IPS DF 4.7 (cell line): ENCODE data around the gene FAM111B.

Experiments
- DNase-seq: peaks from one replicate; pipeline ENCODE4 v3.0.0-alpha.2; 2013; ENCODE audit warnings: low spot score; ENCODE audit errors: extremely low read depth

FAM111B gene

DNA sequence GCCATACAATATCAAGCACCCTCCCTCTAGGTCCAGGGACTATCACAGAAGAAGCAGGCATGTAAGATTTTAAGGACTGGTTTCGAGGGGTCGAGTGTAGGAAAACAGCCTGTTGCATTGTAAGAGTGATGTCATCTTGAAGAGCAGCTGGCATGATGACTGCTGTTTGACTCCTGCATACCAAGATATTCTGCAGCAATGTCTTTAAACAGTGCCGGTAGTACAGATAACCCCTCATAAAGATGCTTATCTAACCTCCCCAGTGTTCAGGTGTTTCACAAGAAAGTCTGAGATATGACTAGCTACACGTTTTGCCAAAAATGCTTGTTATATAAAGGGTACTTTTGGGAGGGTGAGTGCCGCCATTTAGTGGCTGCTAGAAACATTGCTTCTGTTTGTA lies 47.6 kb downstream of the FAM111B start:
- DNase-seq: no peak

DNA sequence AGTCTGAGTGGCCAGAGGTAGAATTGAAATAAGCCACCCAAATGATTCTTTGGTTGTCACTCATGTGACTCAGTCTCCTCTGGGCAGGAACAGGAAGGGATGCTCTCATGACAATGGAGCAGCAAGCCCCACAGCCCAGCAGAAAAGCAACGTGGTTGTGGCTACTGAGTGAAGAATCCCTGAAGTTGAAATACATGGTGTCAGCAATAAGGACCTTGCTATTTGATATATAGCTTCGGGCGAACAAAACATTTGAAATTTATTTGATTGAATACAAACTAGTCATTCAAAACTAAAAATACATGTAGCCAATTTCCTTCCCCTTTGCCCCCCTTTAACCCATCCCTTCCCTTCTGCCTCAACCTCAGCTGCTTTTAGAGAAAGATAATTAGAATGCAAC lies 50.4 kb downstream of the FAM111B start:
- no peak for DNase-seq

DNA sequence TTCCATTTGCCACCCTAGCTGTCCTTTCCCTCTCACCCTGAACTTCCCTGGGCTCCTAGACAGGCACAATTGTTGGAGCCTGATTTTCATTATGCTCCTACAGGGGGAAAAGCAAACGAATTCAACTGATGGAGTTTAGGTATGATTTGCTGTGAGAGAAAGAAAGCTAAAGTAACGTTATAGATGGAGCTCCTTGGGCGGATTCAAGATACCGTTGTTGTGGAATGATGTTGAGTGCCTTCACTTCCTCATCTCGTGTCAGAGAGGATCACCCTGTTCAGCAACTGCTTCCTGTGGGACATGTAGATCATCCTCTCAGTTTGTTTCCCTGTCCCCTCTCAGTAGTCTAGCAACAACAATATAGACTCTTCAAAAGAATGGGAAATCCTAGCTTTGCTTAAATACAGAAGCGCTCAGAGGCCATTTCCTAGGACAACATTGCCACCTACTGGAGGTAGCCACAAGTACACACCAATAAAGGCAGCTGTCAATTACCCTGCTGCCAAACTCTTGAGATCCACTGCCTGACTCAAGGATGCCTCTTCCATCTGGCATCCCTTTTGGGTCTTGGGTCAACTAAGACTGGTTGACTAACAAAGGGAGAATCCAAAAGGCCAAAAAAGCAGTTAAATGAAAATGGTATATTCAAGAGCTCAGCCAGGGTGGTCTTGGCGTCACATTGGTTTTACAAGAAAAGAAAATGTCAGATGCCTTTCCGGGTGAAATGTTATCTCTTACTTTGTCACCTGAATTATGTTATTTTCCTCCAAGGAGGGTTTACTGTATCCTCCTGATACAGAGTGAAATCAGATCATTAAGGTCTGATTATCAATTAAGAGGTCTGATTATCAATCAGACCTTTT lies 51.4 kb downstream of the FAM111B start:
- DNase-seq: no peak

DNA sequence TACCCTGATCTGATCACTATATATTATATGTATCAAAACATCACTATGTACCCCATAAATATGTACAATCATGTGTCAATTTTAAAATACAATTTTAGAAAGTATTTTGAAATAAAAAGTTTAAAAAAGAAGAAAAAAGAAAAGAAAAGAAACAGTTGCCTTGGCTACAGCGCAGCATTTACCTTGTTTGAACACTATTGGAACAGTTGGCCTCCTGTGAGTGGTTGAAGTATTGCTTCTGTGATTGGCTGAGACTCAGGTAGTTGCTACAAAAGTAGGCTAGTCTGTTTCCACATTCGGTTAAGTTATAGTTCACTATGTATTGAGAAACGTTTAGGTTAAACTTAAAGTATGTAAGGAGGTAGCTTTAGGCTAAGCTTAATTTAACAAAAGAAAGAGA lies 57.0 kb downstream of the FAM111B start:
- no peak for DNase-seq

DNA sequence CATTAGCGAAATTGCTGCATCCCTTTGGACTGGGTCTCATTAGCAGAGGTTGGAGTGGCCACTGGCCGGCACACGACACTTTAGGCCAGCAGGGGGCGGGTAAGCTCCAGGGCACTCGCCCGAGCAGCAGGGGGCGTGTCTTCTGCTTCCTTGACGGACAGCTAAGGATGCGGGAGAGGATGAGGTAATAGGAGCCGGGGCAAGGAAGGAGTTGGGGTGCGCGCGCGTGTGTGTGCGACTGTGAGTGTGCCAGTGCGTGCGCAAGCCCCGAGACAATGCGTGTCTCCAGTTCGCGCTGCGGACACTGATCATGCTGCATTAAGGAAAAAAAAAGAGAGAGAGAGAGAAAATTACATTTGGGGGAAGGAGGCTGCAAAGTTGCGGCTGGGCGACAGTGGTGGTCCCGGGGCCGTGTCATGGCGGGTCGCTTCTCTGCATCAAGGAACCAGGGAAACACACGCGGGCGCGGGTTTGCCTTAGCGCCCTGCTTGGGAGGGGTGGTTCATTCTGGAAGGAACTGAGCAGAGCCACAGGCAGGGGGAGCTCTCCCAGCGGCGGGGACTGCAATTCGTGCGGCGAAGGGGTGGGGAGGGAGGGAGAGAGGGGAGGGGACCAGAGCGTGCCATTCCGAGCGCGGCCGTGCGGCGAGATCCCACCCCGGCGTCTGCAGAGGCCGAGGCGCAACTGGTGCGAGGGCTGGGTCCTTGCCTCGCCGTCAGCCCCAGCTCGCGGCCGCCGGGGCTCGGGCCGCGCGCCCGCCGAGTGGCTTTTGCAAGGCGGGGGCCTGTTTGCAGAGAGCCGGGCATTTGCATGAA lies 64.7 kb downstream of the FAM111B start, which contains the start of gene DTX4:
Gene DTX4 (plus strand): TSS at position 625 of the 815 bp plus-strand sequence. CDS start 464 bp downstream, outside the sequence.
- no peak for DNase-seq

DNA sequence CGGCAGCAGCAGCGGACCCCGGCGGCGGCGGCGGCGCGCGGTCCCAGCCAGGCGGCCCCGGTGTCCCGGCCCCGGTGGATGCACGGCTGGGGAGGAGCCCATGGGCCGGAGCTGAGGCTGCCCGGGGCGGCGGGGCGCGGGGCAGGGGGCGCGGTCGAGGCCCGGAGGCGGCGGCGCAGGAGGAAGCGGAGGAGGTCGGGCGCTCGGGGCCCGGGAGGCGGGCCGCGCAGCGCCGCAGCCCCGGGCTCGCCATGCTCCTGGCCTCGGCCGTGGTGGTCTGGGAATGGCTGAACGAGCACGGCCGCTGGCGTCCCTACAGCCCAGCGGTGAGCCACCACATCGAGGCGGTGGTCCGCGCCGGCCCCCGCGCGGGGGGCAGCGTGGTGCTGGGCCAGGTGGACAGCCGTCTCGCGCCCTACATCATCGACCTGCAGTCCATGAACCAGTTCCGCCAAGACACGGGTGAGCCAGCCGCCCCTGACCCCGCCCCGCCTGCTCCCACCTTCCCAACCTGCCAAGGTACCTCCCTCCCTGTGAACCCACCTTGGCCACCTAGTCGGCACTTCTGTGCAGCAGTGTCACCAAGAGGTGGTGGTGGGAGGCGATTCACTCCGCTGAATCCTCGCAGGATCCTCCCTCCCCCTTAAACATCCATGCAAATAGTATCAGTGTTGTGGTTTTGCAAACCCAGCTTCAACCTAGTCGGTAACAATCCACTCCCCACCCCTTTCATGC lies 65.5 kb downstream of the FAM111B start:
- DNase-seq: no peak

DNA sequence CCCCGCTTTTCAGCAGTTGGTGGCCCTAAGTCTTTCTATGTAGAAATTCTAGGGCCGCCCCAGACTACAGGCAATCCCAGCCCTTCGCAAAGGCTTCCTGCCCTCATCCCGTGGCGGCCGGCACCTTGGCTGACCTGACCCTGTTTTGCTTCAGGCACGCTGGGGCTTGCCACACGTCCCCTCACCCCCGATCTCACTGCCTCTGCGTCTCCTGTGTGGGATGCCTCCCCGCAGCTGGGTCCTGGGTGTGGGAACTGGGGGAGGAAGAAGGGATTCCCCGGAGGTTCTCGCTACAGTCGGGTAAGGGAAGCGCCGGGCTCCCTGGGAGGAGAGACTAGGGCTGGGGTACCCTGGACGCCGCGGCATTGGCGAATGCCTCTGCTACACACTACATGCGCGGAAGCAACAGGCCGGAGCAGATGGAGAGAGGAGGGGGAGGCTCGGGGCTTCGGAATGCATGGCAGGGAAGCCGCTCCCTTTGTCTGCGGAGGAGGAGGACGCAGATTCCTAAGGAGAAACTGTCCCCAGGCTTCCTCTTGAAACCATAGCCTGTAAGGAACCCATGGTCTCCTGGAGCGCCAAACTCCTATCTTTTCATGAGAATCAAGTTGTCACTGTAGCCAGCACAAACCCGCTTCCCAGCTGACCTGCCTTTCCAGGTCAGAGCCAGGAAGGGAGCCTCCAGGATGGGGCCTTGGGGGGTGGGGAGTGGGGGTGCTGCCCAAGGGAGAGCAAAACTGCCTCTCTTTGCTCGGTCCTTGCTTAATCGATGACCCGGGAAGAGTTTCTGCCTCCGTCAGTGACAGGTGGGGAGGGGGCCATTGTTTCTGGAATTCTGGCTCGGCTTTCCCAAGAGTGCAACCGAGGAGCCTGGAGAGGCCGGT lies 66.3 kb downstream of the FAM111B start:
- DNase-seq: no peak

DNA sequence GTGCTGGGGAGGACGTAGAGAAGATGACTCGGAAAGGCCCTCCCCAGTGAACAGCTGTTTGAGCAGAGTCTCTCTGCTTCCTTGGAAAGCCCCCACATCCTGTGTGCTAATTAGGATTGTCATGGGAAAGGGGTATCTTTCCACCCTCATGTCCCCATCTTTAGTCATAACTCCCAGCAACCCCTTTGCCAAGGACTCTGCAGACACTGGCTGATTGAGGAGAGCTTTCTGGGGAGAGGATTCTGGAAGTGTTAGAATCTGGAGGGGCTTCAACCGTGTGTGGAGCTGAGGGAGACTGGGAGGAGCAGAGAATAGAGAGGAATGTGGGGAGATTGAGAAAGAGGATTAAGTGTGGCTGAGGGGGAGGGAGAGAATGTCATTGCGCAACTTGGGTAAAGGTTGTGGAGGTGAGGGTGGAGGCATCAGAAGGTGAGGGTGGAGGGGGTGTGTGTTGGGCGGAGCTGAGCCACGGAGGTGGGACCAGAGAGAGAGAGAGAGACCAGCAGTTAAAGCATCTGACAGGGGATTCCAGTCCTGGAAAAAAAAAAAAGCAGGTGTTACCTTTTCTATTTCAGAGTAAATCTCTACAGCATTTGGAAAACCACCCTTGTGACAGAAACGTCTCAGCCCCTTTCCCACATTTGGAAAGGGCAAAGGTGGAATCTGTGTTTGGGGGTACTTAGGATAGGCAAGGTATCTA lies 67.1 kb downstream of the FAM111B start:
- DNase-seq: no peak

DNA sequence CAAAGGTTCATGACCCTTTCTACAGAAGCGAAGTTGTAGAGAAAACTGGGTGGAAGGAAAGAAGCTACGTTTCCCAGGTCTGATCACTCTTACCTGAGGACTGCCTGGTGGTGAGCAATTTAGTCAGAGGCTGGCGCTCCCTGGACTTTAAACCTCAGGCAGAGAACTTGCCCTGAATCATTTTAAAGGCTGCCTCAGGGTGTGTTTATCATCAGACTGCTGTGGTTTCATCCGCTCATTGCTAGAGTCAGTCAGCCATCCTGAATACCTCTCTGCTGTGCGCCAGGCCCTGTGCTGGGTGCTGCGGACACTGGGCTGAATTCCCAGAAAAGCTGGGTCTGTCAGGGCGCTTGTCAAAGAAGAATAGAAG lies 67.6 kb downstream of the FAM111B start:
- DNase-seq: no peak

DNA sequence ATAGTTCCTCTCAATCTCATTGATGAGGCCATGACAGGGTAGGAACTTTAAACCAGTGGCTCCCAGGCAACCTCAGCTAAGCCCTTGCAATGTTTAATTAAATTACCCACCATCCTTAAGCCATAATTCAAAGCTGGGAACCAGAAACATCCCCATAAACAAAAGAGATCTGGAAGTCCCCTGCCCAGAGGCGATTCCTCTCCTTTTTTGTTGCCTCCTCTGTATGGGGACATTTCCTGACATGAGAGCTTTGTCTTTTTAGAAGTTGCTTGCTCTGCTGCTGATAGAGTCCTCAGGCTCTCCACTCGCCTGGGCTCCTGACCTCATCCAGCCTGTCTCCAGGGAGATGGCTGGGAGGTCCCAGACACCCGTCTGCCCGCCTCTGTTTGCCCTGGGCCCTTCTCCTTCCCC lies 68.1 kb downstream of the FAM111B start:
- no peak for DNase-seq

DNA sequence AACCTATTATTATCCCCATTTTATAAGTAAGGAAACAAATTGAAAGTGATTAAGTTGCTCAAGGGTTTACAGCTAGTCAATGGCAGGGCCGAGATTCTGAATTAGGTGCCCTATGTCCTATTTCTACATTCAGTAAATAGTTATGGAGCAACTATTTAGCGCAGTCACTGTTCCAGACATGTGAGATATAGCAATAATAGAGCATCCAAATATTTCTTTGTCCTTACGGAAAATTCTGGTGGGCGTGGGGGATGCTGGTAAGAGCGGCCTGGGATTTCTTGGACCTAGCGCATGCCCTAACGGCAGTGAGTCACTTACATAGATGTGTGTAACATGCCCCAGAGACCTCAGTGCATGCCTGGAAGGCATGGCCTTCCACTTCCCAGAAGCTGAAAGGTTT lies 69.3 kb downstream of the FAM111B start:
- DNase-seq: no peak
